ENCODE data around the gene TSSK2.

Gene TSSK2

GRCh38 chr22:19176175-19176643 is 45.1 kb downstream of the TSSK2 start:
- Mint-ChIP-seq H3K4me1 (peaks cover 30% of the 10 kb centered on the region), H3K27me3 (no peaks in the 10 kb centered on the region), H3K4me3 (no peak overlapping the region), H3K27ac (peak overlapping the region; percentile 46), H3K36me3 (no peaks in the 10 kb centered on the region), H3K9me3 (no peaks in the 10 kb centered on the region)

GRCh38 chr22:19176732-19177131 is 45.6 kb downstream of the TSSK2 start:
- Mint-ChIP-seq H3K4me1 (peaks cover 32% of the 10 kb centered on the region), H3K36me3 (no peaks in the 10 kb centered on the region), H3K4me3 (peak overlapping the region; percentile 66), H3K27me3 (no peaks in the 10 kb centered on the region), H3K27ac (peak overlapping the region; percentile 15), H3K9me3 (no peaks in the 10 kb centered on the region)

DNA sequence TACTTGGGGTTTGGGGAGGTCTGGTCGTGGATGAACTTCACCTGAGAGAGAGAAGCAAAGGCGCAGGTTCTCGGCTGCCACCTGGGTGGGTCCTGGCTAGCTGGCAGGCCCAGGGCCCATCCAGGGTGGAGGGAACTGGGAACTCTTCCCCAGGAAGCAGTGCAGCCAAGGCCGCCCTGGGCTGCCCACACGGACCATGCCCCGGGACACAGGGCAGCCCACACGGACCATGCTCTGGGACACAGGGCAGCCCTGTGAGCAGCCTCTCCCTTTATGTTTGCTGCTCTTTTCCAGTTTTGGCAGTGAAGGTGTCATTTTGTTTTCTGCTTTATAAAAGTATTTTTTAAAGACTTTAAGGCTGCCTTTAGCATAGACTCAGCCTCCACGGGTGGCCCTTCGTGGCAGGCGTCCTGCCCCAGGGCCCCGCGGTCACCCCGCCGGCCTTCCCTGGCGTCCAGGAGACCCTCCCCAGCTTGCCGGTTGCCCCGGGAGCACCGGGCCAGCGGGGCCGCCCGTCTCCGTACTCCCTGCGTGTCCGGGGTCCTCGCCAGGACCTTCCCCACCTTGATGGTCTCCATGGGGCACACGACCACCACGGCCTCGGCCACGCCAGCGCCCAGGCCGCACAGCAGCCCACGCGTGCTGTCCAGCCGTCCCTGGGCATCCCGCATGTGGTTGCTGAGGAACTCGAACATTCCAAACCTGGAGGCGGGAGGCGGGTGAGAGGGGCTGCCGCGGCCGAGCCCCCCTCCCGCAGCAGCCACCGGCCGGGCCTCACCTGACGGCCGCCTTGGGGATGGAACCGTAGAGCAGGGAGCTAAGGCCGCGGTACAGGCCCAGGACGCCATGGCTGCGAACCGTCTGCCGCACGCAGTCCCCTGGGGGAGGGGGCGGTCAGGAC is 46.3 kb downstream of the TSSK2 start:
- H3K4me1 Mint-ChIP-seq, result peaks cover 34% of the 10 kb centered on the region
- no peaks in the 10 kb centered on the region for H3K9me3 Mint-ChIP-seq
- H3K27me3 Mint-ChIP-seq, result no peaks in the 10 kb centered on the region
- H3K27ac Mint-ChIP-seq, result peak overlapping the region; percentile 15
- peak overlapping the region; percentile 78 for H3K4me3 Mint-ChIP-seq
- no peaks in the 10 kb centered on the region for H3K36me3 Mint-ChIP-seq

DNA sequence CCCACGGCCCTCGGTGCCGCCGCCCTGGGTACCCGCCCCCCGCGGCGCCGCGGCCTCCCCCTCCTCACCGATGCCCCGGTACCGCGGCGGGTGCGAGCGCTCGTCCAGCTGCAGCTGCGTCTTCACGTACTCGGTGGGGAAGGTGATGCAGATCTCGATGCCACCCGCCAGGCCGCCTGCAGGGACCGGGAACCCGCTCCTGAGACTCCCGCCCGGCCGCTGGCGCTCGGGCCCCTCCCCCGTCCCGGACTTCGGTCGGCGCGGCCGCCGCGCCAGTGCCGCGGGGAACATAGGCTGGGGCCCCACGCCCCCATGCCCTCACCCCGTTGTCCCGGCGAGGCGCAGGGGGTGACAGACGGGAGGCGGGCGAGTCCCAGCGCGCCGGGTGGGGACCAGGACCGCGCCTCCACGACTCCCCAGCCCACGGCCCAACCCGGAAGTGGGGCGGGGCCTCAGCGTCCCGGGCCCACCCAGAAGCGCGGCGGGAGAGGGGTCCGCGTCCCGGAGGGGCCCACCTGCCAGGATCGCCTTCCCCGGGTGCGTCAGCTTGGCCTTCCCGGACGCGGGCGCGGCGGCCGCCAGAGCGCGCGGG is 47.1 kb downstream of the TSSK2 start:
- no peaks in the 10 kb centered on the region for H3K36me3 Mint-ChIP-seq
- H3K27me3 Mint-ChIP-seq, result no peaks in the 10 kb centered on the region
- no peaks in the 10 kb centered on the region for H3K9me3 Mint-ChIP-seq
- no peak overlapping the region for H3K27ac Mint-ChIP-seq
- H3K4me1 Mint-ChIP-seq, result peaks cover 29% of the 10 kb centered on the region
- H3K4me3 Mint-ChIP-seq, result peak overlapping the region; percentile 36

DNA sequence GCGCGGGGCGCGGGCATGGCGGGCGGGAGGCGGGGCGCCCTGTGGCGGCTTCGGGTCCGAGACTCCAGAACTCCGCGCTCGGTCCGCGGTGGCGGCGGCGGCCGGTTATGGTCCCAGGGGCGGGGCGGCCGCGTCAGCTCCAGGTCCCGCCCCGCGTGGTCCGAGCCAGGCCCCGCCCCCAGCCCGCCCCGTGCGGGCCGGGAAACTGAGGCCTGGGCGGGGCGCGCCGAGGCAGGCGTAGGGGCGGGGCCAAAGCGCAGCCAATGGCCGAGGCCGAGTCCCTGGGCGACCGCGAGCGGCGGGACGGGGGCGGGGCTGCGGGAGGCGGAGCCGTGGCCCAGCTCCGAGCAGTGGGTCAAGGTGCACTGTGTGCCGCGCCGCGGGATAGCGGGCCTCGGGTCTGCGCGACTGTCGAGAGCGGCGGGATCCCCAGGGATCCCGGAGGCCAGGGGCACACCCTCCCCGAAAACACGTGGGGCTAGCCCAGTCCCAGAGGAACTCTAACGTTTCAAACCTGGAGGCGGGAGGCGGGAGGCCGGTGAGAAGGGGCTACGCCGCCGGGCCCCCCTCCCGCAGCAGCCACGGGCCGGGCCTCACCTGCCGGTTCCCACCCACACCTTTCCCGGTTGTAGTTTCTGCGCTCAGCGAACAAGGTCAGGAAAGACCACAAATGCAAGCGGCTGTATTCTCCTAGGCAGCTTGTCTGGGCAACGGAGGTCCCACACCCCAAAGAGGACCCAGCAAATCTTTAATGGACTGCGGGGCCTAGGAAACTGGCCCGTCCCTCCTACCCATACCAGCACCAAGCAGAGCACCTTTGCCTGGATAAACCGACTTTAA is 47.8 kb downstream of the TSSK2 start, which contains the start of gene SLC25A1:
Gene SLC25A1 (minus strand): TSS at position 80 of the 840 bp plus-strand sequence. CDS start 63 bp downstream, at position 17.
- Mint-ChIP-seq H3K9me3 (no peaks in the 10 kb centered on the region), H3K27me3 (no peaks in the 10 kb centered on the region), H3K4me3 (peak within 1 kb of the TSS; percentile 87), H3K27ac (peak within 1 kb of the TSS; percentile 30), H3K36me3 (no peaks in the 10 kb centered on the region), H3K4me1 (peaks cover 22% of the 10 kb centered on the region)

DNA sequence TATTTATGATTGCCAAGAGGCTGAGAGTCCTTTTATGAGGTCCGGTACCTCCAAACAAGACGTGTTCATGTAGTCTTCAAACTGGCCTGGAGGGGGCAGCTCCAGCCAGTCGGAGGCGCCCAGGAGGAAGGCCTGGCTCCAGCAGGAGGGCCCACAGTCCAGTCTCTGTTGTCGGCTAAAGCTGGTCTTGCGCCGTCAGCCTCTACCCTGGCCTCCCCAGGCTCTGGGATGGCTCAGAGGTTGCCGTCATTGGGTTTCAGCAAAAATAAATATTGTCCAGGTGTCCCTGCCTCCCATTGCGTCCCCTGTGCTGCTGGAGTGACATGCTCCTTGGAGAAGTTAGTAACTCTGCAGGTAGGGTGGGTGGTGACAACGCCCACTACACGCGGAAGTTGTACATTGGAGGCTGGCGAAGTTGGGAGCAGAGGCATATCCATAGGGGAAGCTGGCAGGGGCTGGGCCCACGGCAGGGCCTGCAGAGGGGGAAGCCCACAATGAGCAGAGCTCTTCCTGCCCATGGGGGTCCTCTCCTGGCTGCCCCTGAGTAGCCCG is 48.5 kb downstream of the TSSK2 start:
- Mint-ChIP-seq H3K27ac (peak overlapping the region; percentile 30), H3K36me3 (no peaks in the 10 kb centered on the region), H3K4me3 (peak overlapping the region; percentile 87), H3K4me1 (peaks cover 22% of the 10 kb centered on the region), H3K9me3 (no peaks in the 10 kb centered on the region), H3K27me3 (no peaks in the 10 kb centered on the region)

DNA sequence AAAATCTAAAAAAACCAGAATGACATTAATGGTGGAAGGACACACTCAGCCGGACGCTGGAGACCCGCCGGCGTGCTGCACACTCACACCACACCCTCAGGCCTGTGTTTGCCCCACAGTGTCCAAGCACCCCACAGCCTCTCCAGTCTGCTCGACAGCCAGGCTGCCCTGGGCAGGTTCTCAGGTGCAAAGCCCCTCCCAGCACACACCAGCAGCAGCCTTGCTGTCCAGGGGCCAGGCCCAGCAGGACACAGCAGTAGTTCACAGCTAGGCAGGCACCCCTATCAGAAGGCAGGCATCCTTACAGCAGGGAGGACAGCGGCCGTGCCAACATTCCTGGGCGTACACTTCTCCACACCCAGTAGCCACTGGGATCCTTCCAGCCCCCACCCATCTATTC is 49.1 kb downstream of the TSSK2 start:
- Mint-ChIP-seq H3K27me3 (no peaks in the 10 kb centered on the region), H3K4me3 (no peak overlapping the region)

DNA sequence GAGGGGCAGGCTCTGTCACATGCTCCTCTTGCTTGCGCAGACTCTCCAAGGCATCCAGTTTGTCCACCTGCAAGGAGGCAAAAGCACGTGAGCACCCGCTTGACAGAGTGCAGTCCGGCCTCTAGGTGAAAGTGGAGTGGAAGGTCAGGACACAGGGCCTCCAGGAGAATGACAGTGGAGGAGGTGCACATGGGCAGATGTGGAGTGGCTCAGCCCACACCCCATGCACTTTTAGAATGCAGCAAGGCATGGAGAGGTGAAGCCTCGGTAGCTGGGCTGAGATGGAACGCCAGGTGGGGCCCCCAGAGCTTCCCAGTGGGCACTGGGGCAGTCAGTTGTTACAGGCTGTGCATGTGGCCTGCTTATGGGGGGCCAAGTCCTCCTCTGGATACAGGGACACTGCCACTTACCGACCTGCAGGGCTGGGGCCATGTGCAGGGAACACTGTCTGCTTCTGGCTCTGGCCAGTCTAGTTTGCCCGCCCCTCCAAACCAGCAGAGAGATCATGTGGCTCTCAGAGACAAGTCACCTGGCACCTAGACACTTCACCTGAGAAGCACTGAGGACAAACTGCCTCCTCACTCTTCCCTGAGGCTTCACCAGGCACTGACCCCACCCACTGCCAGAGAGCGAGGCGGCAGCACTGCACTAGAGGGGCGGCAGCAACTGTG is 49.8 kb downstream of the TSSK2 start:
- H3K27ac Mint-ChIP-seq, result peak overlapping the region; percentile 23
- no peaks in the 10 kb centered on the region for H3K36me3 Mint-ChIP-seq
- no peaks in the 10 kb centered on the region for H3K9me3 Mint-ChIP-seq
- H3K4me1 Mint-ChIP-seq, result peaks cover 22% of the 10 kb centered on the region
- no peaks in the 10 kb centered on the region for H3K27me3 Mint-ChIP-seq
- peak overlapping the region; percentile 13 for H3K4me3 Mint-ChIP-seq

More for the DNA sequence above, 49.1 kb downstream of the TSSK2 start:
- Mint-ChIP-seq H3K4me1 (peaks cover 22% of the 10 kb centered on the region), H3K27ac (no peak overlapping the region), H3K9me3 (no peaks in the 10 kb centered on the region), H3K36me3 (no peaks in the 10 kb centered on the region)

DNA sequence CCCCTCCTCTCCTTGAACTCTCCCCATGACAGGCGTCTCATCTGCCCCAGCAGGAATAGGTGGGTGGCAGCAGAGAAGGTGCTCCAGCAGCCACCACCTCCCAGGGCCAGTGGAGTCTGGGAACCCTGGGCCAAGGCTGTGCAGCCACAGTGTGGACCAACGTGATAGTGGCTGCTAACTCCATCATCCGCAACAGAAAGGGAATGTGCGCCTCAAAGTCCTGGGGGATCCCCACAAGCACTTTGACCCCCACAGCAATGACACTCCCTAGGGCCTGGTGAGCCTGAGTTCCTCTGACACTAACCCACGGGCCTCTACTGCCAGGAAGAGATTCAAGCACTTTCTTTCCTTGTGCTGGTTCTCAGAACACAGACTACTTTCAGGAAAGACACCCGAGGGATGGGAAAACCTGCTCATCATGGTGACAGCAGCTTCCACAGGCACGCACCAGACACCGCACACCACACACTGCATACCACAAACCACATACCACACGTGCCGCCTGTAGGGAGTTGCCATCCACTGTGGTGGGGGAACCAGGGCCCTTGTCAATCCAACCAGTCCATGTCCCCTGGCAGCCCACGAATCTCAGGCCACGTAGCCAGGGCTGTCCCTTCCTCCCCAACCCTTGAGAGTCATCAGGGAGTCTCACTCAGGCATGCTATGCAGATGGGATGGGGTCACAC is 50.8 kb downstream of the TSSK2 start:
- H3K4me3 Mint-ChIP-seq, result no peak overlapping the region
- H3K36me3 Mint-ChIP-seq, result no peaks in the 10 kb centered on the region
- H3K27me3 Mint-ChIP-seq, result no peaks in the 10 kb centered on the region
- no peaks in the 10 kb centered on the region for H3K9me3 Mint-ChIP-seq
- peaks cover 22% of the 10 kb centered on the region for H3K4me1 Mint-ChIP-seq
- H3K27ac Mint-ChIP-seq, result no peak overlapping the region
